ENCODE data around the gene MOB4.

MOB4 gene

DNA sequence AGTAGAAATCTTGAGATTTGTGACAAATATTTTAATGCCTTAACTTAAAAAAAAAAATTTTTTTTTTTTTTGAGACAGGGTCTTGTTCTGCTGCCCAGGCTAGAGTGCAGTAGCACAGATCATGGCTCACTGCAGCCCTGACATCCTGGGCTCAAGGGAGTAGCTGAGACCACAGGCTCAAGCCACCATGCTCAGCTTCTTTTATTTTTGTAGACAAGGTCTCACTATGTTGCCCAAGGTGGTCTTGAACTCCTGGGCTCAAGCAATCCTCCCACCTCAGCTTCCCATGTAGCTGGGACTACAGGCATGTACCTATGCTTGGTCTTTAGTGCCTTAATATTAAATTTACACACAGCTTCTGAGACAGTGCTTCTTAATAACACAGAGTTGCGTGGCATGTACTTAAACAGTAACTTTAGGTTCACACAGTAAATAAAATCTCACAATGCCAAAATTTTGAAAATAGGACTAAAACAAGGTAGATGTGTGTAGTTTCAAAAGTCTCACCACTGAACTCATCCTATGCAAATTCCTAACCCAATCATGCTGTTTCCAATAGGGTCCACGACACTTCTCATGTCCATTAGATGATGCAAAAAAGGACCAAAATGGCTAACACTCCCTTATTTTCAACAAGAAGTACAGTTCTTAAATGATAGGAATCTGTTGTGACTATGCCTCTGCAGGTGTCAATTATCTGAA, 20.3 kb upstream of the MOB4 start:
- no peak for DNase-seq (ENCODE audit: extremely low read depth, low read depth)
- TF ChIP-seq, protein P1, sequence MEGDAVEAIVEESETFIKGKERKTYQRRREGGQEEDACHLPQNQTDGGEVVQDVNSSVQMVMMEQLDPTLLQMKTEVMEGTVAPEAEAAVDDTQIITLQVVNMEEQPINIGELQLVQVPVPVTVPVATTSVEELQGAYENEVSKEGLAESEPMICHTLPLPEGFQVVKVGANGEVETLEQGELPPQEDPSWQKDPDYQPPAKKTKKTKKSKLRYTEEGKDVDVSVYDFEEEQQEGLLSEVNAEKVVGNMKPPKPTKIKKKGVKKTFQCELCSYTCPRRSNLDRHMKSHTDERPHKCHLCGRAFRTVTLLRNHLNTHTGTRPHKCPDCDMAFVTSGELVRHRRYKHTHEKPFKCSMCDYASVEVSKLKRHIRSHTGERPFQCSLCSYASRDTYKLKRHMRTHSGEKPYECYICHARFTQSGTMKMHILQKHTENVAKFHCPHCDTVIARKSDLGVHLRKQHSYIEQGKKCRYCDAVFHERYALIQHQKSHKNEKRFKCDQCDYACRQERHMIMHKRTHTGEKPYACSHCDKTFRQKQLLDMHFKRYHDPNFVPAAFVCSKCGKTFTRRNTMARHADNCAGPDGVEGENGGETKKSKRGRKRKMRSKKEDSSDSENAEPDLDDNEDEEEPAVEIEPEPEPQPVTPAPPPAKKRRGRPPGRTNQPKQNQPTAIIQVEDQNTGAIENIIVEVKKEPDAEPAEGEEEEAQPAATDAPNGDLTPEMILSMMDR (IDR thresholded peaks at IDR 0.05; ENCODE audit: low read depth, low read length) = no peak

DNA sequence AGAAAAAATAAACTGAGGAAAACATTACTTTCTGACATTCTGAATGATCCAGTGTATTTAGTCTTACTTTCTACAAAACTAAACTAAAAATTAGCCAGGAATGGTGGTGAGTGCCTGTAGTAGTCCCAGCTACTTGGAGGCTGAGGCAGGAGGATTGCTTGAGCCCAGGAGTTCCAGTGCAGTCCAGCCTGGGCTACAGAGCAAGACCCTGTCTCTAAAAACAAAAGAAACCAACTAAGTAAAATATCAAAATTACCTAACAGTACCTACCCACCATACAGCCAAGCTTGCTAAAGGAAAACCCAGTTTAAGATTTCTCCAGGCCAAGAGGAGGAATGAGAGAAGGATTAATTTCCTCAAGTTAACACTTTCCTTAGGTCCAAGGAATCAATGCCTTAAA, 19.2 kb upstream of the MOB4 start:
- TF ChIP-seq, protein P1 (IDR thresholded peaks at IDR 0.05; ENCODE audit: low read depth, low read length) = no peak

DNA sequence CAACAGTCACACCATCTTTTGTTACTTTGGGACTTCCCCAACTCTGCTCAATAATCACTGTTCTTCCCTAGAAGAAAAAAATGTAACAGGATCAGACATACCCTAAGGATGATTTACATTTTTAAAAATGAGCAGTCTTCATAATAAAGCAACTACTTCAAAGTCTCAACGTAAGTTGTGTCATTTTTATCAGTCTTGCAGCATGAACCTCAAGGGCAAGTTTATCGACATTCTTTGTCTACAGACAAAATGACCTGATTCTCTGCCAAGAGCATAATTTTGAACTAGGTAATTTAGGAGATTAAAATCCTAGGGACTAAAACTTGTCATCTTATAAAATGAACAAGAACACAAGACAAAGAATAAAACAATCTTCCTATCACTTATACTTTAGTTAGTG, 18.5 kb upstream of the MOB4 start:
- TF ChIP-seq, protein P1 (IDR thresholded peaks at IDR 0.05; ENCODE audit: low read depth, low read length) = no peak
- no peak for DNase-seq (ENCODE audit: extremely low read depth, low read depth)

More for the DNA sequence above, 19.2 kb upstream of the MOB4 start:
- no peak for DNase-seq (ENCODE audit: extremely low read depth, low read depth)

DNA sequence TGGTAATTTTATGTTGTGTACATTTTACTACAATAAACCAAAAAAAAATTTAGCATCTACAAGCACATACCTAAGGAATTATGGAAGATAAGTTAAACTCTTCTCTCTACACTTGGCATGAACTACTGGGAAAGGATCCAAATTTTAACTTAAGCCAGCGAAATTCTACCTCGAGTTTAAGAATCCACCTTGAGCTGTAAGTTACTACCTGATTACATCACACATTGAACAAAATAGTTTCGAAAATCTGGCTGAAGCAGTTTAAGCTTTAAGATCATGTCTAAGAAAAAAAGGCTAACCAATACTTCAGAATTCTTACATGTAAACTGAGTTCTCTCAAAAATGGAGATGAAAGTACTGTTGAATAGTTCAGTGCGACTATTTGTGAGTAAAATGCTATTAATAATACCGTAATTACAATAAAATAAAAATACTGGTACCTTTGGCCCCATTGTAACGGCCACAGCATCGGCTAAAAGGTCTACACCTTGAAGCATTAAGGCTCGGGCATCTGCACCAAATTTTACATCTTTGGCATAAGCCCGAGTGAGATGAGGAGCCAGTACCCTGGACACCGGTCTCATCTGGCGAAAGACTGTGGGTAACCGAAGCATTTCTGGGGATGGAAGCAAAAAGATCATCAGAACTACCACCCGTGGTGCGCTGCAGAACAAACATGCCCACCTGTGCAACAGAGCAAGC, 17.5 kb upstream of the MOB4 start:
- TF ChIP-seq, protein P1 (IDR thresholded peaks at IDR 0.05; ENCODE audit: low read depth, low read length) = no peak
- no peak for DNase-seq (ENCODE audit: extremely low read depth, low read depth)

DNA sequence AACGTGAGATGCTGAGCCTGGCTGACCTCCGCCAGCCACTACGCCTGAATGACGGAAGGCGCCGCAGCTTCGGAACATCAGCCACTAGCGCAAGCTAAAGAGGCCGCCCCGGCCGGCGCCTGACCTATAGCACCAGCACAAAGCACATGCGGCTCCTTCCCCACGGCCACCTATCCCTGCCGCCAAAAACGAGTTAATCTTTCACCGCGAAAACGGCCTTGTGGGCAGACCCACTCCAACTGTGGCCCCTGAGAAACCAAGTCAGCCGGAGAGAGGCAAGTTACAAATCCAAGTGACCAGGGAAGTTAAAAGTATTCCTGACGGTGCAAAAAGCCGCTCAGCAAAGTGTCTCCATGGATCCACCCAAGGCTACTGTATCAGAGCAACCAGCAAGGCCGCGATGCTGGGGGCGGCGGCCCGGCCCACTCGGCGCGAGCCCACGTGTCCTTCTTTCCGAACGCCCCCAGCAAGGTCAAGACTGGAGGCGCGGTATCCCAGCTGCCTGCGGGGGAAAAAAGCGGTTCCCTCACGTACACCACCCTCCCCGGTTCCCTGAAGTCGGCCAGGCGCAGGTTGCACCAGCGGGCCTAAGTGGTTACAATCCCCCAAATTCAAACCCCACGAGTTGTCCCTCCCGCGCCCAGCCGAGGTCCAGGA, 16.8 kb upstream of the MOB4 start:
- TF ChIP-seq, protein P1 (IDR thresholded peaks at IDR 0.05; ENCODE audit: low read depth, low read length) = no peak
- no peak for DNase-seq (ENCODE audit: extremely low read depth, low read depth)

DNA sequence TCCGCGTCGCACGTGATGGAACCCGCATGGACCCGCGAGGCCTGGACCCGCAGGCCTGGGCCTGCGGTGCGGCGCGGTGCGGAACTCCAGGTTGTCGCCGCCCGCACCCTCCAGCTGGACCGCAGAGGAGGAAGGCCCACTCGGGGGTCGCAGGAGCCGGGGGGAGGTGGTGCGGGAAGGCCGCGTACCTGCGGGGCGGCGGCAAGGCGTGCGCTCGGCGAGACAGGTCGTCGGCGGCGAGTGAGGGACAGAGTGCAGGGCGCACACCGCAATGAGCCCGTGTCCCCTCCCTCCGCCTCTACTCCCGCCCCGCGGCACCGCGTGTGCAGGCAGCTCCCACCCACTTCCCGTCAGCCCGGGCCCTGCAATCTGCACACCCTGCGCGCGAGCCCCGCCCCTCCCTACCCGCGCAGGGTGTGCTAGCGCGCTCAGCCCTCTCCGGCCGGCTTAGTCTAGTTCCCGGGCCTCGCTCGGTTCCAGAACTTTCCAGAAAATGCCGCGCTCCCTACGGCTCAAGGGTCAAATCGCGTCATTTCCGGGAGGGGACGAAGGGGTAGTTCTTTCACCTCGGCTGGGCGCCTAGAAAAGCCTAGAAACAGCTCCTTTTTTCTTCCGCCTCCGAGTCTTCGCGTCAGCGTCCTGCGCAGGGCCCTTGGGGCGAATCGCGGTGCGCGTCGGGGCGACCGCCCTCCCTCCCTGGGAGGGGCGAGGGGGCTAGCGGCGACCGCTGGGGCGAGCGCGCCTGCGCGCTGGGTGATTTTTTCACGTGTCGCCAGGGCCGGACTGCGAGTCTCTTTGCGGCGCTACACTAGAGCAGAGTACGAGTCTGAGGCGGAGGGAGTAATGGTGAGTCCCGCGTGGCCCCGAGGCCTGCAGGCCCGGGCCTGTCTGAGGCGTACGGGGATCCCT, 16.0 kb upstream of the MOB4 start, which contains the start of the genes HSPD1 and HSPE1:
Gene HSPD1, minus strand, starts transcription at position 247 of the 909 bp plus-strand sequence. CDS start 992 bp downstream, outside the sequence.
Gene HSPE1, plus strand, starts transcription at position 786 of the 909 bp plus-strand sequence. Its CDS starts 58 bp downstream, at position 844.
- DNase-seq (ENCODE audit: extremely low read depth, low read depth) = peak; percentile 98
- TF ChIP-seq, protein P1 (IDR thresholded peaks at IDR 0.05; ENCODE audit: low read depth, low read length) = no peak
